ENCODE results near the gene CPXM2.

CPXM2 gene

DNA sequence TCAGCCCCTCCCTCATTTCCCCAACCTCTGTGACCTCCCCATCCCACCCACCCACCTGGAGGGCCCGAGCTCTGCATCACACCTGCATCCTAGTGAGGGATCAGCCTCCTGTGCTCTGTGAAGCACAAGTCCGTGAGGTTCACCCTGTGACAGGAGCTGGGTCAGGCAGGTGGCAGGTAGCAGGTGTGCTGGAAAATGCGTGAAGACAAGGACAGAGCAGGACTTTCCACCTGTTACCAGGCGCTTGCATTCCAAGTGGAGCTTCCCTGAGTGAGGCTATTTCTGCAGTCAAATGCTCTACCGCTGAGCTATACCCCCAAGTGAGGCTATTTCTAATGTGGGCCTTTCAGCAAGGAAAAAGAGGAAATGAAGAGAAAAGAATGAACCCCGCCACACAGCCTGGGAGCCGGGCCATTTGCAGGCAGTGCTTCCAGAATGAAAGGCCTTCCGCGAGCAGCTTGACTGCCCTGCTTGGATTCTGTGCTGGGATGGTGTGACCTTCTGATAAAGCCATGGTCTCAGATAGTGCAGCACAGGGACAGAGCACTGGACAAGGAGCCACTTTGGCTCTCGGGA is 13.3 kb upstream of the CPXM2 start:
- no peak for DNase-seq (ENCODE audit: low spot score)

DNA sequence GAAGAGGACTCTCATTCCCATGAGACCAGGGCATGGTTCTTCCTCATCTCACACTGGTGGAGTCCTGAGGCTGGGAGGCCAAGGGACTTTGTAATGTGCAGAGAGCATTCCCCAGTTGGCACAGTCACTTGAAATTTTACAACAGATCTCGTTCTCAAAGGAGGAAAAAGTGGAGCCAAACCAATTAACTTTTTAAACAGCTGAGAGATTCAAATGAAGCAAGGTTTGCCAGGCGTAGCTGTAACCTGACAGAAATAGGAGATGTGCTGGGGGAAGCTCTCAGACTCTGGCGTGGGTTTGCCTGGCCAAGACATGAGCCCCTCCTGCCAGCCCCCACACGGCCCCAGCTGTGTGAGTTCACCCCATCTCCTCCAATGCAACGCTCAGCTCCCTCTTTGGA is 12.0 kb upstream of the CPXM2 start:
- no peak for DNase-seq (ENCODE audit: low spot score)

DNA sequence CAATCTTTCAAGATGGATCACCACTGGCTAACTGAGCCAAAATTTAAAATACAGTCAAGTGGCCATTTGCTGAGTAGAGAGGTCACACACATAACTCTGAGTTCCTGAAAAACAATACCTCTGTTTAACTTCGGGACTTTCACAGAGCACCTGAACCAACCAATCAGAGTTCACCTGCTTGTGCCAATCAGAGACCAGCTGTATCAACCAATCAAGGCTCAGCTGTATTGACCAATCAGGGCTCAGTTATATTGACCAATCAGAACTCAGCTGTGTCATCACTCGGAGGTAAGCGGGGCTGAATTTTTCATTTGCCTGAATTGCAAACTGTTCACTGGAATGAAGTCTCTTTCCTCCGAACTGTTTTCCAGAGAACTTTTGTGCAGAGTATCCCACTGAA is 10.0 kb upstream of the CPXM2 start:
- no peak for DNase-seq (ENCODE audit: low spot score)

DNA sequence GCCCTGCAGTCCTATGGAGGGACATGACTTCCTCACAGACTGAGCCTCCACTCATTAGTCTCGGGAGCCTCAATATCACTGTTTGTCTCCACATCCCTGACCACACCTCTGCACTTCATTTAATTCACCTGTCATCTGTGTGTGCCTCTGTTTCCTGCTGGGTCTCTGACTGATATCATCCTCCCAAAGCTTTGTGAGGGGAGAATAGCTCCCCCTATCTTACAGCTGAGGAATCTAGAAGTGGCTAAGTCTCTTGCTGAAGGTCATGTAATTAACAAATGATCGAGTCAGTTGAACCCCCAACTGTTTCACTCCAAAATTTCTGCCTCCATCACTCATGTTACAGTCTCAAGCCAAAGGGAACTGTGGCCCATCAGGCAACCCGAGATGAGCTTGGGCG is 5.5 kb upstream of the CPXM2 start:
- DNase-seq (ENCODE audit: low spot score): no peak

DNA sequence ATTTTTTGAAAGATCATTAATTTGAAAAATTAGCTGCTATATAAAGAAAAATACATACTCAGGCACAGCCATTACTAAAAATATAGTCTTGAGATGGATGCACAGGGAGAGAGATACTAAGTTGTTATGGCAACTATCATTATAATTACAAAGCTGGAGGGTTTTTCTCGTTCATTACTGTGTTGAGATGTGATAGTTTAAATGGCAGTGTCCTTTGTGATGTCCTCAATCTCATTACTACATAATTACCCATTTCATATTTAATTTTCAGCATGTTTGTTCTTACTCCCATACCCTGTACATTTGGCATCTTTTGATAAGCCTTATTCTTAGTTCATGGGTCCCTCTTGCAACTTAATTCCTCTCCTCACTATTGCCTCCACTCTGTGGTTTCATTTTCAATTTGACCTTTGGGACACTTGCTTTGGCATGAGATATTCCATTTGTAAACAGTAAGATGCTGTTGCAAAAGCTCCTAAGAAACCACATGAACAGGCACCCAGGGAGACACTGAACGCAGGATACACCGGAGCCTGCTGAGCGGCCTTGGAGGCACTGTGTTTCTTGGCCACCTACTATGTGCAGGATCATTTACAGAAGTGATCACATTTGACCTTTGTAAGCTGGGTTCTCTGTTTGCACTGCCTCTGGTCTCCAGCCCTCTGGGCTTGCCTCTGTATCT is 4.8 kb upstream of the CPXM2 start:
- no peak for DNase-seq (ENCODE audit: low spot score)

DNA sequence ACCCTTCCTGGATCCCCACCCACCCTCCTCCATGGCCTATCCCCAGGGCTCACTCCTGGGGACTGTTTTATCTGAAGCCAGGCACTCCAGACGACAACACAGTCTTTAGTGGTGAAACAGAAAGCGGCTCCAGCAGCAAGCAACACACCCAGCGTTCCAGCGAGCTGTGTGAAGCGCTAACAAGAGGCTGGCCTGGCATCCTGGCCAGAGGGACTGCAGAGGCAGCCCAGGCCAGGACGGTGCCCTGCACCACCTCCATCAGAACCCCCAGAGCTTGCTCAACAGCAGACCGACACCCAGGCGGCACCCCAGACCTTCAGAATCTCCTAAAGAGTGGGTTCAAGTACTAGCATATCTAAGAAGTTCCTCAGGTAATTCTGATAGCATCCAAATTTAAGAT is 2.0 kb upstream of the CPXM2 start:
- no peak for DNase-seq (ENCODE audit: low spot score)

DNA sequence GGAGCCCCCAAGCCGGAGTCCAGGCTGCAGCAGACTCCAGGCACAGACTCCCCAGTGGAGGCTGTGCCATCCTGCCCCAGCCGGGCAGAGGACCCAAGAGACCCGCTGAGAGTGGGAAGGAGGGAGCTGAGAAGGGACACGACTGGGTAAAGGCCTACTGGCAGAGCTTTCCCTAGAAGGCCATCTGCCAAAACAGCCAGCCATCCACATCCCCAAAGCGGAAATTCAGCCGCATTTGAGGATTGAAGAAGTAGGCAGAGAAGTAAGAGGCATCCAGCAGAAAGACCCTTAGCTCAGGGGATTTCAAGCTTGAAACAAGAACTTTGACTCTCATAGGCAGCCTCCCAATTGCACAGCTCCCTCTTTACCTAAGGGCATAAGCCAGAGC is 857 bp downstream of the CPXM2 start:
- DNase-seq (ENCODE audit: low spot score): no peak

DNA sequence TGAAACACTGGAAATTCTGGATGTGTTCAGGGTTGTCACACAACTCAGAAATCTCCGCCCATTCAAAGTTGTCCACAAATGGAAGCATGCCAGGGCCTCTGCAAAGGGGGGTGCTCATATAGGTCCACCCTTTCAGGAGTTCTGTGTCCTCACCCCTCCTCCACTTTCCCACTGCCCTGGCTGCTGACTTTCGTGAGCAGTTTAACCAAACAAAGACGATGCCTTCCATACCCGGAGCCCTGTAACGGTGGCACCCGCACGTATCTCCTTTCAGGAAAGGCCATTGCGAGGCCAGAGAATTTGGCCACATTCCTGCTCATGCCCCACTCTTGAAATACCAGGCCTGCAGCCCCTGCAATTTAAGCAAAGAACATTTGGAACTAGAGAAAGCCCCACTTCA is 1.4 kb downstream of the CPXM2 start:
- DNase-seq (ENCODE audit: low spot score): no peak

DNA sequence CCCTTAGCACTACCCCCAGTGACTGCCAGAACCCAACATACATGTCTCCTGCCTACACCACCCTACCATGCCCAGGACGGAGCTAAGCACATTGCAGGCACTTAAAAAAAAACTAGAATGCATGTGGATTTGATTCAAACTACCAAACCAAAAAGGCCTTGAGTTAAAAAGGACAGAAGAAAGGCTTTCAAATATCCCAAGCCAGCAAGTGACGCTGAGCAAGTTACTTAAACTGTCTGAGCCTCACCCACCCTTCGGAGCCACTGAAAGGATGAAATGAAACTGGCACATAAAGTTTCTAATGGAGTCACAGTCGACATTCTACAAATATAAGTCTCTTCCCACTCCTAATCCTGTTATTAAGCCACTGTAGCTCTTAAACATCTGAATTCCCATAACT is 1.8 kb downstream of the CPXM2 start:
- DNase-seq (ENCODE audit: low spot score): no peak

DNA sequence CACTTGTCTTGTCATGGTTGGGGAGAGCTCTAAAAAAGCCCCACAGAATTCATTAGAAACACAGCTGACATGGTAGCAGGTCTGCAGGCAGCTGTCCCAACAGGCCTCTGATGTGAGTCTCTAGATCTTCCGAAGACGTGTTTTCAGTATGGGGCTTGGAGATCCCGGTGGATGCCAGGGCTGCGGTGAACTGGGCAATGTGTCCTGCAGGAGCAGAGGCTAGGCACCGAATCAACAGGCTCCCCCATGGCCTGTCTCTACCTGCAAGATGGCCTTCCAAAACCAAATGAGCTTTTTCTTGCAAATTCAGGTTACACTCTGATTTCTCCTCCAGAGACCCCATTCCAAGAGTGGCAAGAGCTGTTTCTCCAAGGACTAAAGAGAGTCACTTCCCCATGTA is 2.9 kb downstream of the CPXM2 start:
- no peak for DNase-seq (ENCODE audit: low spot score)

DNA sequence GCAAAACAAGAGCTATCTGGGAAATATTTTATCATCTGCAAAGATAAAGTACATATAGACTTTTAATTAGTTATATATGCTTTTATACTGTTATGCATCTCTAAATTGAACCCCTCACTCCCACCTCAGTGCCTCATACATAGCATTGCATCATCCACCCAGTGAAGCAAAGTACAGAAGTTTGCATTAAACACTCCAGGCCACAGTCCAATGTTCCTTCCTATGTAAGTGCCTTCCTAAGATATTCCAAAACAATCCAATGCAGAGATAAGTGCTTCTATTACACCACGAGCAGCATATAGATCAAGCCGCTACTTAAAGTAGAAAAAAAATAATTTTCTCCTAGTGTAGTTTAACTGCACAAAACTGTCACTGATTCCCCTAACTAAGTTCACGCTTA is 3.4 kb downstream of the CPXM2 start:
- no peak for DNase-seq (ENCODE audit: low spot score)

DNA sequence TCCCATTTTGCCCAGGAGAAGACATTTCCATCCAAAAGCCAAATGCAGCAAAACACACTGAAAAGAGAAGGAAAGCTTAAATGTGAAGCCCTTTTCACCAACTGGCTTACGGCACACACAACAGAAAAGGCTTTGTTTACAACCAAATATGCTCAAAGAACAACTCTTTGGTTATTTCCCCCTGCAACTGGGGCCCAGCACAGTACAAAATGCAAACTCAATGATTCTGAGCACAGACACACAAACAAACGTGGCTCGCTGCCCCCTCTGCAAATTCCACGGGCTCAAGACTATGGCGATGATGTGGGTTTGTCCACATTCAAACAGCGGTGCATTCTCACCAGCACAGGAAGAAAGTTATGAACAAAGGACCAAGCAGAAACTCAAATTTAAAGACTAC is 5.3 kb downstream of the CPXM2 start:
- DNase-seq (ENCODE audit: low spot score): no peak

DNA sequence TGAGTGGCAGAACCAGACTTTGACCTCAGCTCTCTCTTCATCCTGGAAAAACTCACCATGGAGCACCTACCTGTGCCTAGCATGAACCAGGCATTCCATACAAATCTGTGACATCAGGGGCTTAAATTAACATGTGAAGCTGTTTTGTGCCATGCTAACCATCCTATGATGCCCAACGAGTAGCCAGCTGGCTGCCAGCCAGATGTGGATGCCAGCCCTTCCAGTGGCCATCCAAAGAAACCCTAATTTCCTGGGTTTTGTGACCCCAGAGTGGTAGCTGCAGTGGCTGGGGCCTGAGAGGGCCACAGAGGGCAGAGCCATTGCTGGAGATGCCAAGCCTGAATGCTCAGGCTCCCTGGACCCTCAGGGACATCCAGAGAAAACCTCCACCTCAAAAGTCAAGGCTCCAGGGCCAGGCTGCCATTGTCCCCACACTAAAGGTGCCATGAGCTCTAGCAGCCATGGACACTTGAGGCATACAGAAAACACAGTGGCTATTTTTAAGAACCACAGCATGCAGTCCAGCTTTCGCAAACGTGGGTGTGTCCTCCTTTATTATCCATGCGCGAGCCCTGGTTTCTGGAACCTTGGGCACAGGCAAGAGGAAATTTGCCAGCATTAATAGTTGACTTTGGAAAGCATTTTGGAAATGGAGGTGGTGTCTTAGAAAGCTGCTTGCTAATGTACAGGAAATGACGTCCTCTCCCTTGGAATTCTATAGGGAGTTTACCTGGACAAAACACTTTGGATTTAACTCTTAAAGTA is 6.0 kb downstream of the CPXM2 start:
- DNase-seq (ENCODE audit: low spot score): no peak

DNA sequence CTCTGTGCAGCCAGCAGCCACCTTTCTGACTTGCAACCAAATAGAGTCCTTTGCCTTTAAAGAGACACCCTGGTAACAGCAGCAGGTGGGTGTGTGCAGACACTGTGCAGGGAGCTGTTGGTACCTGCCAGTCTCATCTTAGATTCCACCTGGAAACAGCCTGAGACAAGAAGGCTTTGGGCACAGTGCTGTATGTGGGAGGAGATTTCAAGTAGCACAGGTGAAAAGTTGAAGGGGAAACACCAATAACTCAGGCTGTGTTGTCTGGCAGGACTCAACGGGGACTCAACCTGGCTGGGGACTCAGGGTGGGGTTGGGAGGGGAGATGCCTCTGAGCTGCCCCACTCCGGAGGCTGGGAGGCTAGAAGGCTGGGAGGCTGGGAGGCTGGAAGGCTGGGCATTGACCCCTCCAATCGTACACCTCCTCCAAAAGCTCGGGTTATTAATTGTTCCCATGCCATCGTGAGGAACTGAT is 6.7 kb downstream of the CPXM2 start:
- DNase-seq (ENCODE audit: low spot score): no peak

DNA sequence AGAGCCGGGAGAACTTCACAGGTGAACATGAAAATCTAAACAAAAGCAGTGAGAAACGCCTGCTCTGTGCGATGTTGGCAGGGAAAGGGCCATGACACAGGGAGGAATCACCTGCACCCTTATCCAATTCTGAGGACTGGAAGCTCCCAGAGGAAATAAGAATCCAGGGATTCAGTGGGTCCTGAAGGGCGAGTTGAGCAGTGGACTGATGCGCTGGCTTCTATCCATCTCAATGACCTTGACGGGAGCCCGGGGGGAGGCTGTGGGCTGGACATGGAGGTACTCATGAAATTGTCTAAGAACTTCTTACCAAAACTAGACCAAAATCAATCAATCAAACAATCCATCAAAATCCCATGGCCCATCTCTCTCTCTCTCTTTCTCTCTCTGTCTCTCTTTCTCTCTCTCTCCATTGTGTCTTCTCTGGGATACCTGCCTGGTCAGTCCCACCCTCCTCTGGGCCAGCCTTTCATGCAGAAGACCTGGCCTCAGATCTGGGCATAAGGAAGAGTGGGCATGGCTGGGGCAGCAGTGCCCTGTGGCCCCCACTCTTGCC is 7.2 kb downstream of the CPXM2 start:
- no peak for DNase-seq (ENCODE audit: low spot score)

DNA sequence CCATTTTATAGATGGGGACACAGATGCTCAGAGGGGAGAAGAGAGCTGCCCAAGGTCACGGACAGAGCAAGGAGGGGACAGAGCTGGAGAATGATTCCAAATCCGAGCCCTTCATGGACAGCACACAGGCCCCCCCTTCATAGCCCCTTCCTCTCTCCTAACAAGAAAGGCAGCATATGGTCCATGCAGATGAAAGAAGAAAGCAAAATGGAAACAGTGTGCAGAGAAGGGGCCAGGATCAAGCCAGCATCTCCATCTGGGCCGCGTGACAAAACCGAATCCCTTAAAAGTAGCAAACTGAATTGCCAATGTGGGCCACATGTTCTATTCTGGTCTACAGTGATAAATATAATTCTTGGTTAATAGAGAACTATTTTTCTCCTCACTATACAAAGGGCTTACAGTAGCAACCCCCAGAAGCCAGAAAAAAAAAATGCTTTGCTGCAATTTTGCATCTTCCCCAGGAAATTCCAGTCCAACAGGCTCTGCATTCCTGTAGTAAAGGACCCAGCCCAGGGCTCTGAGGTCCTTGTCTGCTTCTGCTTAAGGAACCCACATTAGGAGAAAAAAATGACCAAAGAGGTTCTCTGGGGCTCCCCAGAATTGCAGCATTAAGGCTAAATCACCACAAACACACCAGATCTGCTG is 7.8 kb downstream of the CPXM2 start:
- DNase-seq (ENCODE audit: low spot score): no peak

DNA sequence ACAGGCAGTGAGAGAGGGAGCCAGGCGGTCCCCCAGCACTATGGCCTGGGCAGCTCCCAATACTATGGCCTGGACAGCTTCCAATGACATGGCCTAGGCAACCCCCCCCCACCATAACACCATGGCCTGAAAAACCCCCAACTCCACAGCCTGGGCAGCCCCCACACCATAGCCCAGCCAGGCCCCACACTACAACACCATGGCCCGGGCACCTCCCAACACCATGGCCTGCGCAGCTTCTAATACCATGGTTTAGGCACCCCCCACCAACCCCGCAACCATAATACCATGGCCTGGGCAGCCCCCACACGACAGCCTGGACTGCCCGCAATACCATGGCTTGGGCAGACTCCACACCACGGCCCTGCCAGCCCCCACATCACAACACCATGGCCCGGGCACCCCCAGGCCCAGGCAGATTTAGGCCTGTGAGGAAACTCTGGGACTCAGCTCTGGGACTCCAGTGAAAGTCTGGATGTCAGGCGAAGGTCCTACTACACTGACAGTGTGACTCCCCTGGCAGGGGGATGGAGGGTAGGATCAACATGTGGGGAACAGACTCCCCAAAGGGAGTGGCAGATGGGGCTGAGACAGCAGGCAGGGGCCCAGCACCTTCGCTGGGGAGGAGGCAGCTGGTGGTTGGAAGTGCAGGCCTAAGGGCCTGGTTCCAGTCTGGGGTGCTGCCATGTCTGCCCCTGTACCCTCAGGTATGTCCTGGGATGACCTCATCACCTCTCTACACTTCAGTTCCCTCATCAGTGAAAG is 8.7 kb downstream of the CPXM2 start:
- DNase-seq (ENCODE audit: low spot score): no peak

DNA sequence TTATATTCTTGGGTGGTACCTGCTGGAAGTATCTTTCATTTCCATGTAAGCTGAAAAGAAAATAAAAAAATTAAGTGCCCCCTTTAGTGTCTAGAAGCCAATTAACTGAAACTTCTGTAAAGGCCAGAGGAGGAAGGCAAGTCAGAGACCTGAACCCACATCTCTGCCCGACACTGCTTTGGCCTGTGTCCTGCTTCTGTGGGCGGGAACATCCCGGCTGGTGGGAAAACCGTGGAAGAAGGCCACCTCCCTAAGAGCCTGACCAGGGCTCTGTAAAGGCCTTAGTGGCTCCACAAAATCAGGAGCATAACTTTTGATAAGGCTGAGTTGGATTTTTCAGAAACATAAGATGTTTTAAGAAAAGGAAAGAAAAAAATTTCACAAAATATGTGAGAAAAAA is 9.4 kb downstream of the CPXM2 start:
- no peak for DNase-seq (ENCODE audit: low spot score)

DNA sequence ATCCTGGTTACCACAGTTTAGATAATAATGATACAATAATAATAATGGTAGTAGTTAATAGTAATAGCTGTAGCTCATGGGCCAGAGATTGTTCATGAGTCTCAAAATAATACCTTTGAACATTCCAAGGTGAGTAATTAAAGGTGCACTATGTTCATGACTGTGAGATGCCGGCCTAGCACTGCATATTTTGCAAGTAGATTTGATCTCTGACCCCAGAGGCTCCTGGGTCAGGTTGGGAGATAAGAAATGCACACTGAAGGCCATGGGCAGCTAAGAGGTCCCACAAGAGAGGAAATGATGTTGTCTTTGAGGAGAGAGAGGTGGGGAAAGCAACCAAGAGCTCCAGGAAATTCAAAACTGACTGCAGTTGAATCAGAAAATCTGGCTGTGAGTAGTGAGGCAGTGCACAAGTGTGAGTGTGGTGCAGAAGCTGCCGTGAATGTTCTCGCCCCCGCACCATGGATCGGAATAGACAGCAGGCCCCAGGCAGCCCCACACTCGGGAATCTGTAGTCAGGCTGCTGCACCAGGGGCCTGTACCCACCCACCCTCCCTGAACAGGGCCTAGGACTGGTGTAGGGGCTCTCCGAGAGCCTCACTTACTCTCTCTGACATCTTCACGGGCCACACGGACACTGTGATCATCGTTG is 11.9 kb downstream of the CPXM2 start:
- DNase-seq (ENCODE audit: low spot score): no peak

DNA sequence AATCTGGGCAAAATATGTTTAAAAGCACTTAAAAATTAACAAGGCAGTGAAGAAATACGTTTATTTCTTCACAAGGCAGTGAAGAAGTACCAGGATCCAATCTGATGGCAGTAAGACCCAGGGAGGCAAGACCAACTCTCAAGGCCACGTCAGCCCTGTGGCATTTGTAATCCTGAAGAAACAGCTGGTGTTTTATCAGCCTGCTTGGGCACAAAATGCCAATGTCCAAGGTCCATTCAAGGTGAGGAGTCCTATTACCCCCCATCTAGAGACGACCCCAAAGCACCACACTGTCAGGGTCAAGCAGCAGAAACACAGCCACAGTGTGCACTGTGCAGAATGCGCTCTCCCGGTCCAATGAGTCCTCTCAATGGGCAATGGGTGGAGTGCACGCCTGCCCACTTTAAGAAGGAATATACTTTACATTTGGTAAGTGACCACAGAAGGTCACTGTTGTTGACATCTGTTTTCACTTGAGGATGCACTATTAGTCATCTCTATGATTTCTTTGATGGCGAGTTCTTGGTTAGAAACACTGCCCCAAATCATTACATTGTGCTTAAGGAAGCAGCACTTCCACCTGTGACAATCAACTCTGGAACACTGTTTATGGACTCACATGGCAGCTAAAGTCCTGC is 12.8 kb downstream of the CPXM2 start:
- DNase-seq (ENCODE audit: low spot score): no peak

DNA sequence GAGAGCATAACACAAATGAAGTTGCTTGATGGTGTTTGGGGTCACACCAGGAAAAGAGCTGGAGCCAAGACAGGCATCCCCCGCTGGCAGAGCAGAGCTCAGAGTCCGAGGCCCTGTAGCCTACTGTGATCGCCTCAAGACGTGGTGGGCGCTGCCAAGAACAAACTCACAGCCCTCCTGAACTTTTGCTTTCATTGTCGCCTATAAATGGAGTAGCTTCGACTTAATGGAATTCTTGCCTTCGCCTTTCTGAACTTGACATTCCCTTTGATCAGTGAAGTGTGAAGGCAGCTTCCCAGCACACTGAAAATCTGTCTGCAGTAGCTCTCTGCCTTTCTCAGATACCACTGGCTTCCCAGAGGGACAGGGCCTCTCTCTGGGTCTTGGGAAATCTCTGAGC is 21.3 kb downstream of the CPXM2 start:
- no peak for DNase-seq (ENCODE audit: low spot score)
